NCI-H69 (cell line): ENCODE data around the gene MAN2C1.
"Not testable (repeated sequence)": the region's sequence is repeated elsewhere in the genome, so short reads cannot be mapped to it uniquely, and the experiment has no call there.

Experiments
- DNase-seq: peaks from one replicate; lab custom pipeline; 2025; lab: John Stamatoyannopoulos, UW

MAN2C1 gene

GRCh38 chr15:75361361-75361988 is 6.9 kb downstream of the MAN2C1 start:
- no peak for DNase-seq

DNA sequence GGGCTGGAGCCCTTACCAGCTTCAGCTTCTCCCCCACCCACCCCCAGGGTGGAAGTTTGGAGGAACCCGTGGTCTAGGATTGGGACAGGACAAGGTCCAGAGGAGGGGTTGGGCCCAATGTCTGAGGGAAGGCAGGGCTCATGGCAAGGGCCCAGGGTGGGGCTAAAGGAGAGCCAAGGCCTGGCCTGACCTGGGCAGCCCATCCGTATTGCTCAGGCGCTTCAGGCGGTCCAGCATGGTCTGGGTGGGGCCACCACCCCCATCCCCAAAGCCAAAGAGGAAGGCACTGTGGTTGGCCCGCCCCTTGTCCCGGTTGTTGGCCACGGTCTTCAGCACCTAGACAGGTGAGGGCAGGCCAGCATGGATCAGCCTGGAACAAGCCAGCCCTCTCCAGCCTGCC is 7.6 kb downstream of the MAN2C1 start:
- no peak for DNase-seq

- DNase-seq: no peak
Measured at GRCh38 chr15:75360391-75360790, 8.0 kb downstream of the MAN2C1 start.

GRCh38 chr15:75359537-75360250 is 8.7 kb downstream of the MAN2C1 start:
- DNase-seq: no peak

- DNase-seq: no peak
Measured at GRCh38 chr15:75358771-75359536, 9.5 kb downstream of the MAN2C1 start.

- DNase-seq: no peak
Measured at GRCh38 chr15:75357976-75358673, 10.3 kb downstream of the MAN2C1 start.

GRCh38 chr15:75356517-75356916 is 11.9 kb downstream of the MAN2C1 start:
- no peak for DNase-seq

GRCh38 chr15:75356006-75356405 is 12.4 kb downstream of the MAN2C1 start:
- no peak for DNase-seq

DNA sequence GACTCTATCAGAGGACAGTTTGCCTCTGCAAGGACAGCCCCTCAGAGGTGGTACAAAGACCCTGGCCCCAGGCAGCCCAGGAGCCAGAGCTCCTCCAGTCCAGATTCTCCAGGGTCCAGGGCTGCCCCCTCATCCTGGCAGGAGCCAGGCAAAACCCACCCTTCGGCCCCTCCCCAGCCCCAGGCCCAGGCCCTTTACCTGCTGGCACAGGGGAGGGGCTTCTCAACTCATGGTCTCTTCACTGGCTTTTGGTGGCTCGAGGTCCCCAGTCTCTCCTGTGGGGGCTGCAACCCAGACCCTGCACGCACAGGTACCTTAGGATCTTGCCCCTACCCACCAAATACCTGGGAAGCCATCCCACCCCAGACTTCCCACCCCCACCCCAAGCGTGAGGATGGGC is 13.0 kb downstream of the MAN2C1 start:
- no peak for DNase-seq

- DNase-seq: no peak
Measured at GRCh38 chr15:75354454-75354853, 14.0 kb downstream of the MAN2C1 start.

DNA sequence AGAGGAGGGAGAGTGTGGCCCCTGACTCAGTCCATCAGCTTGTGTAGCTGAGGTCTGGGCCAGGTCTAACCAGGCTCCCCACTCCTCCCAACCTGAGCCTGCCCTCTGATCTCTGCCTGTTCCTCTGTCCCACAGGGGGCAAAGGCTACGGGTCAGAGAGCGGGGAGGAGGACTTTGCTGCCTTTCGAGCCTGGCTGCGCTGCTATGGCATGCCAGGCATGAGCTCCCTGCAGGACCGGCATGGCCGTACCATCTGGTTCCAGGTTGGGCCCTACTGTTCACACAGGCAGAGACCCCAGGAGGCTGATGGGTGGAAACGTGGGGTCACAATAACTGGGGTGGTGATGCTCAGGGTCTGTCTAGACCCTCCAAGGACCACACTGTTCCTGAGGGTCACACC is 14.8 kb downstream of the MAN2C1 start:
- DNase-seq: no peak

DNA sequence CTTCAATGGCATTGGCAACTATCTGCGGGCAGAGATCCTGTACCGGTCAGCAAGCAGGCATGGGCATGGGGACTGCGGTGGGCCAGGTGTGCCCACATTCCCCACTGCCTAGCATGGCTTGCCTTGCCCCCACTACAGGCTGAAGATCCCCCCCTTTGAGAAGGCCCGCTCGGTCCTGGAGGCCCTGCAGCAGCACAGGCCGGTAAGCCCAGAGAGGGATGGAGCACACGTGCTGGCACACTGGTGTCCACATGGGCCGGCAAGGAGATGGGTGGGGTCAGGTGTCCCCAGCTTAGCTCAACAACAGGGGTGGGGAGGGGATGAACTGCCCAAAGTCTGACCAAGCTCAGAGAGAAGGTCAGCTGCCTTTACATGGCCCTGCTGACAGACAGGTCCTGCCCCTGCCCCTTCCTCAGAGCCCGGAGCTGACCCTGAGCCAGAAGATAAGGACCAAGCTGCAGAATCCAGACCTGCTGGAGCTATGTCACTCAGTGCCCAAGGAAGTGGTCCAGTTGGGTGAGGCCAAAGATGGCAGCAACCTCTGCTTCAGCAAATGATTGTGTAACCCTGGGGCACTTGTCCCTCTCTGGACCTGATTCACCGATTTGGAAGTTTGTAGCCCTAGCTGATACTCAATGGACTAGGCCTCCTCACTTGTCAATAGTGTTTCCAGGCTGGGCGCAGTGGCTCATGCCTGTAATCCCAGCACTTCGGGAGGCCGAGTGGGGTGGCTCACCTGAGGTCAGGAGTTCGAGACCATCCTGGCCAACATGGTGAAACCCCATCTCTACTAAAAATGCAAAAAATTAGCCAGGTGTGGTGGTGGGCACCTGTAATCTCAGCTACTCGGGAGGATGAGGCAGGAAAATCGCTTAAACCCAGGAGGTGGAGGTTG is 16.0 kb downstream of the MAN2C1 start:
- no peak for DNase-seq

- DNase-seq: no peak
Measured at GRCh38 chr15:75350601-75351361, 17.6 kb downstream of the MAN2C1 start.

GRCh38 chr15:75349851-75350588 is 18.4 kb downstream of the MAN2C1 start:
- DNase-seq: no peak

DNA sequence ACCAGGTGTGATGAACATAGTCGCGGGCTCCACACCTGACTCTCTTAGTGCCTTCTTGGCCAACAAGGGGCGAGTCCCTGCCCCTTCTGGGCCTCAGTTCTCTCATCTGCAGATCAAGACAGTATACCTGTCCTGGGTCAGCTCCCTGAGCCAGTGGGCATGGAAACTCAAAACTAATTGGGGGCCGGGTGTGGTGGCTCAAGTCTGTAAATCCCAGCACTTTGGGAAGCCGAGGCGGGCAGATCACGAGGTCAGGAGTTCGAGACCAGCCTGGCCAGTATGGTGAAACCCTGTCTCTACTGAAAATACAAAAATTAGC is 19.1 kb downstream of the MAN2C1 start:
- not testable (repeated sequence) for DNase-seq

DNA sequence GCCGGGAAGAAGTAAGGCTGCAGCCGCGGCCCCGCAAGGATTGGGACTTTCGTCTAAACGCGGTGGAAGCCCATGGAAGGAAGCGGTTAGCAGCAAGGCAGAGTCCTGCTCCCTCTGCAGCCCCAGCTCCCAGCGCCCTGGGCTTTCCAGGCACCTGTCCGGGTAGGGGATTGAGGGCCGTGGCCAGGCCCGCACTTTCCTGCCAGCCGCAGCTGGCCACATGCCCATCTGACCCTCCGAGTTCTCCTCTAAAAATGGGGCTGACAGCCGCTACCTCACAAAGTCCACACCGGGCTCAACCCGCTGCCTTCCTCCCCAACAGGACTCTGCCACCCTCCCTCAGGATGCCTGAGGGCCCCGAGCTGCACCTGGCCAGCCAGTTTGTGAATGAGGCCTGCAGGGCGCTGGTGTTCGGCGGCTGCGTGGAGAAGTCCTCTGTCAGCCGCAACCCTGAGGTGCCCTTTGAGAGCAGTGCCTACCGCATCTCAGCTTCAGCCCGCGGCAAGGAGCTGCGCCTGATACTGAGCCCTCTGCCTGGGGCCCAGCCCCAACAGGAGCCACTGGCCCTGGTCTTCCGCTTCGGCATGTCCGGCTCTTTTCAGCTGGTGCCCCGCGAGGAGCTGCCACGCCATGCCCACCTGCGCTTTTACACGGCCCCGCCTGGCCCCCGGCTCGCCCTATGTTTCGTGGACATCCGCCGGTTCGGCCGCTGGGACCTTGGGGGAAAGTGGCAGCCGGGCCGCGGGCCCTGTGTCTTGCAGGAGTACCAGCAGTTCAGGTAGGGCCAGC is 19.7 kb downstream of the MAN2C1 start:
- DNase-seq: peak; percentile 35

- DNase-seq: no peak
Measured at GRCh38 chr15:75348034-75348561, 20.3 kb downstream of the MAN2C1 start.

DNA sequence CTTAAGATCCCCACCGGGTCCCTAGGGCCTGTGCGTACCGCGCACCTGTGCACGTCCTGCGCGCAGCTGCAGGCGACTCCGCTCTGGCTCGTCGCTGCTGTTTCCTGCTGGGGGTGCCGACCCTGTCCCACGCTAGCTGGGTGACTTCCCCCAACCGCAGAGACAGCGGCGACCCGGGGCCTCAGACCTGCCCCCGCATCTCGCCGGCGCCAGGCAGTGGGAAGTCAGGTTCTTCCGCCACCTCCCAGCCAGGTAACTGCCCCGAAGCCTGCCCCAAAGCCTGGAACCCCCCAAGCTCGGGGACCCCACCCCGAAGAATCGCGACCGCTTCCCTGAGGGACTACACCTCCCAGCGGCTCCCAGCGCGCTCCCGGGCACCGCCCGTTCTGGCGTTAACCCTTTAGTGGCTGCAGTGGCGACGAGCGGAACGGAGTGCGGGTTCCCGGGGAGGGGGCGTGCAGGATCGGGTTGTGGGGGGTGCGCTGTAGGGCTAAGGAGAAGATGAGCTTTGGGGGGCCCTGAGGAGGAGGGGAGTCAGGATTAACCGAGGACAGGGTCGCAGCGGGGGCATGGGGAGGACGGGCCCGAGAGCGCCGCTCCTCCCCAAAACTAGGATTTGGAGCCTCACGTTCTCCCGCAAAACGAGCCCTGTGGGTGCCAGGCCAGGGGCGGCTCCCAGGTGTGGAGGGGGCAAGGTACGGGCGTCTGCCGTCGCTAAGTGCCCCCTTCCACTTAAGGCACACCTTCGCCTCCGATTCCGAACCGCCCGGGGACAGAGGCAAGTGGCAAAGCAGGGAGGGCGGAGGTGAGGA is 21.0 kb downstream of the MAN2C1 start:
- peak; percentile 40 for DNase-seq
